Retinal pigment epithelial cell (primary cell): ENCODE measurements around the gene JPT1.

Experiments used
- DNase-seq: peaks from one replicate; pipeline ENCODE4 v3.0.0-alpha.2; 2010; ENCODE audit warnings: low read depth
- H3K4me3 ChIP-seq: 2 replicates; pipeline ENCODE4 v1.5.1; 2011; ENCODE audit warnings: mild to moderate bottlenecking, low read length, control low read depth, moderate library complexity
- CTCF ChIP-seq: conservative IDR thresholded peaks from 2 replicates; pipeline ENCODE4 v1.5.1; 2011; ENCODE audit warnings: low read depth, low read length, control low read depth, inconsistent platforms

Gene JPT1

GRCh38 chr17:75099881-75100595, 54.3 kb downstream of the JPT1 start:
- no peak for DNase-seq
- H3K4me3 ChIP-seq = no peak overlapping the region
- no peak for TF ChIP-seq CTCF

- no peak for DNase-seq
- TF ChIP-seq CTCF = no peak
- H3K4me3 ChIP-seq = no peak overlapping the region
Measured at GRCh38 chr17:75098861-75099260, 55.5 kb downstream of the JPT1 start.

GRCh38 chr17:75097865-75098264, 56.4 kb downstream of the JPT1 start:
- TF ChIP-seq CTCF = no peak
- DNase-seq = no peak
- H3K4me3 ChIP-seq = no peak overlapping the region

GRCh38 chr17:75096082-75096625, 58.2 kb downstream of the JPT1 start:
- H3K4me3 ChIP-seq = no peak overlapping the region
- DNase-seq = peak; percentile 84

GRCh38 chr17:75094871-75095399, 59.4 kb downstream of the JPT1 start:
- TF ChIP-seq CTCF = no peak
- DNase-seq = no peak
- no peak overlapping the region for H3K4me3 ChIP-seq

More at GRCh38 chr17:75096082-75096625, 58.2 kb downstream of the JPT1 start:
- TF ChIP-seq CTCF = no peak

GRCh38 chr17:75093548-75094158, 60.7 kb downstream of the JPT1 start:
- H3K4me3 ChIP-seq = no peak overlapping the region
- DNase-seq = no peak
- no peak for TF ChIP-seq CTCF

GRCh38 chr17:75091855-75092327, 62.4 kb downstream of the JPT1 start:
- no peak overlapping the region for H3K4me3 ChIP-seq
- DNase-seq = no peak
- no peak for TF ChIP-seq CTCF
